Measurements from ENCODE around the gene STPG3. TPM values are rescaled to one million over a fixed set of nuclear protein-coding genes. Genes with fewer than 3 reads are reported as not detected.

Gene STPG3
- polyA plus RNA-seq, 1 experiment = not detected

- Histone ChIP-seq H3K4me3 (ENCODE audit: low read depth, low read length) (no peak overlapping the region), H3K27me3 (ENCODE audit: control insufficient read depth, insufficient read depth, low read length) (no peaks in the 10 kb centered on the region), H3K36me3 (ENCODE audit: control insufficient read depth, insufficient read depth, low read length) (no peaks in the 10 kb centered on the region; the same call in 1 of the 2 replicates)
- POLR2A ChIA-PET = no interaction called here
- no peak for DNase-seq (ENCODE audit: low read depth)
- CTCF ChIA-PET = interaction anchor here (1.2 to 4.2 kb wide), 4 partner anchors 20 to 180 kb away, joined by 4 to 37 read pairs (median 8); no protein-coding TSS in a partner anchor
- TF ChIP-seq CTCF (IDR thresholded peaks at IDR 0.05; ENCODE audit: insufficient read depth, low read depth, low read length) = no peak
Measured at GRCh38 chr9:137228968-137229896, 21.9 kb upstream of the STPG3 start.

GRCh38 chr9:137229903-137230704 lies 21.0 kb upstream of the STPG3 start:
- Histone ChIP-seq H3K27me3 (ENCODE audit: control insufficient read depth, insufficient read depth, low read length) (no peaks in the 10 kb centered on the region), H3K4me3 (ENCODE audit: low read depth, low read length) (no peak overlapping the region), H3K36me3 (ENCODE audit: control insufficient read depth, insufficient read depth, low read length) (no peaks in the 10 kb centered on the region; the same call in 1 of the 2 replicates)
- ChIA-PET POLR2A (no interaction called here), CTCF (interaction anchor here (1.3 to 4.2 kb wide), 2 partner anchors 13 to 112 kb away, joined by 3 to 37 read pairs; no protein-coding TSS in a partner anchor)
- TF ChIP-seq CTCF (IDR thresholded peaks at IDR 0.05; ENCODE audit: insufficient read depth, low read depth, low read length) = no peak
- DNase-seq (ENCODE audit: low read depth) = no peak

- no peaks in the 10 kb centered on the region for H3K36me3 ChIP-seq (ENCODE audit: control insufficient read depth, insufficient read depth, low read length)
- DNase-seq (ENCODE audit: low read depth) = no peak
- no peak for TF ChIP-seq CTCF (IDR thresholded peaks at IDR 0.05; ENCODE audit: insufficient read depth, low read depth, low read length)
- no peaks in the 10 kb centered on the region for H3K27me3 ChIP-seq (ENCODE audit: control insufficient read depth, insufficient read depth, low read length)
- ChIA-PET POLR2A (no interaction called here), CTCF (interaction anchor here (1.3 kb wide), 1 partner anchor 14 kb away, joined by 3 read pairs; no protein-coding TSS in a partner anchor)
- no peak within 1 kb of the TSS for H3K4me3 ChIP-seq (ENCODE audit: low read depth, low read length)
Measured at GRCh38 chr9:137230705-137231371, 20.2 kb upstream of the STPG3 start, which contains the start of gene SLC34A3. Gene SLC34A3 (plus strand): TSS chr9:137230901. CDS start chr9:137231703, 802 bp downstream.

- CTCF ChIA-PET = interaction anchor here (1.3 kb wide), 1 partner anchor 15 kb away, joined by 3 read pairs; no protein-coding TSS in a partner anchor
Measured at GRCh38 chr9:137231372-137232039, 19.6 kb upstream of the STPG3 start.

More at GRCh38 chr9:137231372-137232039, 19.6 kb upstream of the STPG3 start:
- POLR2A ChIA-PET = no interaction called here
- H3K36me3 ChIP-seq (ENCODE audit: control insufficient read depth, insufficient read depth, low read length) = no peaks in the 10 kb centered on the region
- no peak for TF ChIP-seq CTCF (IDR thresholded peaks at IDR 0.05; ENCODE audit: insufficient read depth, low read depth, low read length)
- H3K4me3 ChIP-seq (ENCODE audit: low read depth, low read length) = no peak overlapping the region
- no peak for DNase-seq (ENCODE audit: low read depth)
- no peaks in the 10 kb centered on the region for H3K27me3 ChIP-seq (ENCODE audit: control insufficient read depth, insufficient read depth, low read length)

Measured in BJ (cell line).